HEK293 (cell line): Measurements from ENCODE around the gene OR2T2.

Experiments
- CTCF ChIA-PET: fragments of 350-600 bp; formaldehyde crosslinking; extraction: SDS; loops from one replicate; lab custom pipeline; 2021; ENCODE audit warnings: antibody characterized with exemption; lab: Yijun Ruan, JAX
- POLR2A ChIA-PET: fragments of 300-600 bp; formaldehyde crosslinking; extraction: SDS; loops from one replicate; lab custom pipeline; 2020; ENCODE audit warnings: antibody characterized with exemption, inconsistent platforms; lab: Yijun Ruan, JAX
- H3K27ac ChIP-seq: fragments of 200-500 bp; sonication (Bioruptor generic); 2 replicates; pipeline ENCODE4 v1.5.1; 2014; ENCODE audit warnings: low read depth, low read length, control low read depth, inconsistent platforms; ENCODE audit errors: extremely low read depth
- H3K36me3 ChIP-seq, 2 experiments: fragments of 200-500 bp in 1 of 2; sonication (Bioruptor generic) in 1 of 2; 1 replicate in 1 of 2; 2 replicates in 1 of 2; pipeline ENCODE4 v1.5.1; 2014 to 2017; ENCODE audit warnings: inconsistent platforms in 2 of 2, low read length in 2 of 2; ENCODE audit not compliant: control insufficient read depth in 2 of 2, insufficient read depth in 1 of 2
- H3K4me1 ChIP-seq: fragments of 200-500 bp; sonication (Bioruptor generic); 2 replicates; pipeline ENCODE4 v1.5.1; 2014; ENCODE audit warnings: mild to moderate bottlenecking, low read length, inconsistent platforms; ENCODE audit not compliant: control insufficient read depth, insufficient read depth
- H3K4me3 ChIP-seq: 2 replicates; pipeline ENCODE4 v1.5.1; 2011; ENCODE audit warnings: low read depth, mild to moderate bottlenecking, control low read depth, low read length, moderate library complexity
- H3K9me3 ChIP-seq: fragments of 200-500 bp; sonication (Bioruptor generic); 2 replicates; pipeline ENCODE4 v1.5.1; 2014; ENCODE audit warnings: low read depth, low read length, inconsistent platforms; ENCODE audit not compliant: control insufficient read depth, insufficient read depth
- GLIS1 ChIP-seq: fragments of 450-650 bp; formaldehyde crosslinking; IDR thresholded peaks from 2 replicates; pipeline ENCODE4 v1.5.1; 2016; ENCODE audit warnings: missing biosample characterization, missing genetic modification characterization
- KLF10 ChIP-seq: fragments of 450-650 bp; IDR thresholded peaks from 2 replicates; pipeline ENCODE4 v1.5.1; 2018; ENCODE audit warnings: missing biosample characterization, mild to moderate bottlenecking, missing genetic modification characterization
- SCRT1 ChIP-seq: fragments of 450-650 bp; formaldehyde crosslinking; IDR thresholded peaks from 2 replicates; pipeline ENCODE4 v1.5.1; 2016; ENCODE audit warnings: missing biosample characterization, missing genetic modification characterization, borderline replicate concordance
- ZNF202 ChIP-seq: fragments of 450-650 bp; formaldehyde crosslinking; IDR thresholded peaks from 2 replicates; pipeline ENCODE4 v1.5.1; 2016; ENCODE audit warnings: missing biosample characterization, missing genetic modification characterization, borderline replicate concordance
- ZNF239 ChIP-seq: fragments of 450-650 bp; formaldehyde crosslinking; IDR thresholded peaks from 2 replicates; pipeline ENCODE4 v1.5.1; 2016; ENCODE audit warnings: missing biosample characterization, missing genetic modification characterization
- ZNF24 ChIP-seq: fragments of 450-650 bp; formaldehyde crosslinking; IDR thresholded peaks from 2 replicates; pipeline ENCODE4 v1.5.1; 2016; ENCODE audit warnings: missing biosample characterization, missing genetic modification characterization
- ZNF274 ChIP-seq, 2 experiments: fragments of 200-500 bp in 1 of 2; fragments of 450-650 bp in 1 of 2; sonication (Bioruptor generic) in 1 of 2; formaldehyde crosslinking in 1 of 2; IDR thresholded peaks; 2 replicates each; pipeline versions ENCODE4 v1.5.1 to v1.6.1; 2014 to 2016; ENCODE audit warnings: borderline replicate concordance in 1 of 2, inconsistent platforms in 1 of 2, low read length in 1 of 2, missing biosample characterization in 1 of 2, missing genetic modification characterization in 1 of 2
- ZNF292 ChIP-seq: fragments of 450-650 bp; formaldehyde crosslinking; IDR thresholded peaks from 2 replicates; pipeline ENCODE4 v1.5.1; 2016; ENCODE audit warnings: low read depth, missing biosample characterization, missing genetic modification characterization, borderline replicate concordance
- ZNF37A ChIP-seq: fragments of 450-650 bp; IDR thresholded peaks from 2 replicates; pipeline ENCODE4 v1.5.1; 2018; ENCODE audit warnings: missing biosample characterization, missing genetic modification characterization
- ZNF529 ChIP-seq: fragments of 450-650 bp; formaldehyde crosslinking; IDR thresholded peaks from 2 replicates; pipeline ENCODE4 v1.5.1; 2017; ENCODE audit warnings: missing genetic modification characterization, missing biosample characterization; ENCODE audit not compliant: insufficient replicate concordance
- ZNF561 ChIP-seq: fragments of 450-650 bp; IDR thresholded peaks from 2 replicates; pipeline ENCODE4 v1.5.1; 2018; ENCODE audit warnings: missing biosample characterization, missing genetic modification characterization, borderline replicate concordance
- ZNF621 ChIP-seq: fragments of 450-650 bp; formaldehyde crosslinking; IDR thresholded peaks from 2 replicates; pipeline ENCODE4 v1.5.1; 2017; ENCODE audit warnings: missing biosample characterization, missing genetic modification characterization
- ZNF747 ChIP-seq: fragments of 450-650 bp; formaldehyde crosslinking; IDR thresholded peaks from 2 replicates; pipeline ENCODE4 v1.5.1; 2016; ENCODE audit warnings: missing biosample characterization, missing genetic modification characterization
- ZXDB ChIP-seq: fragments of 450-650 bp; formaldehyde crosslinking; IDR thresholded peaks from 2 replicates; pipeline ENCODE4 v1.5.1; 2016; ENCODE audit warnings: missing biosample characterization, missing genetic modification characterization
- TF ChIP-seq, protein P1 (sequence below): fragments of 450-650 bp; formaldehyde crosslinking; IDR thresholded peaks from 2 replicates; pipeline ENCODE4 v1.5.1; 2016; ENCODE audit warnings: missing biosample characterization, missing genetic modification characterization
- TF ChIP-seq, protein P2 (sequence below): fragments of 450-650 bp; formaldehyde crosslinking; IDR thresholded peaks from 2 replicates; pipeline ENCODE4 v1.5.1; 2016; ENCODE audit warnings: missing biosample characterization, missing genetic modification characterization
- TF ChIP-seq, protein P3 (sequence below): fragments of 450-650 bp; formaldehyde crosslinking; IDR thresholded peaks from 2 replicates; pipeline ENCODE4 v1.5.1; 2017; ENCODE audit warnings: missing biosample characterization, missing genetic modification characterization
- TF ChIP-seq, protein P4 (sequence below): fragments of 450-650 bp; formaldehyde crosslinking; IDR thresholded peaks from 2 replicates; pipeline ENCODE4 v1.5.1; 2016; ENCODE audit warnings: missing biosample characterization, missing genetic modification characterization
- TF ChIP-seq, protein P5 (sequence below): fragments of 450-650 bp; formaldehyde crosslinking; IDR thresholded peaks from 2 replicates; pipeline ENCODE4 v1.5.1; 2016; ENCODE audit warnings: missing biosample characterization, missing genetic modification characterization
- TF ChIP-seq, protein P6 (sequence below): fragments of 450-650 bp; formaldehyde crosslinking; IDR thresholded peaks from 2 replicates; pipeline ENCODE4 v1.5.1; 2017; ENCODE audit warnings: missing biosample characterization, missing genetic modification characterization

Gene OR2T2

DNA sequence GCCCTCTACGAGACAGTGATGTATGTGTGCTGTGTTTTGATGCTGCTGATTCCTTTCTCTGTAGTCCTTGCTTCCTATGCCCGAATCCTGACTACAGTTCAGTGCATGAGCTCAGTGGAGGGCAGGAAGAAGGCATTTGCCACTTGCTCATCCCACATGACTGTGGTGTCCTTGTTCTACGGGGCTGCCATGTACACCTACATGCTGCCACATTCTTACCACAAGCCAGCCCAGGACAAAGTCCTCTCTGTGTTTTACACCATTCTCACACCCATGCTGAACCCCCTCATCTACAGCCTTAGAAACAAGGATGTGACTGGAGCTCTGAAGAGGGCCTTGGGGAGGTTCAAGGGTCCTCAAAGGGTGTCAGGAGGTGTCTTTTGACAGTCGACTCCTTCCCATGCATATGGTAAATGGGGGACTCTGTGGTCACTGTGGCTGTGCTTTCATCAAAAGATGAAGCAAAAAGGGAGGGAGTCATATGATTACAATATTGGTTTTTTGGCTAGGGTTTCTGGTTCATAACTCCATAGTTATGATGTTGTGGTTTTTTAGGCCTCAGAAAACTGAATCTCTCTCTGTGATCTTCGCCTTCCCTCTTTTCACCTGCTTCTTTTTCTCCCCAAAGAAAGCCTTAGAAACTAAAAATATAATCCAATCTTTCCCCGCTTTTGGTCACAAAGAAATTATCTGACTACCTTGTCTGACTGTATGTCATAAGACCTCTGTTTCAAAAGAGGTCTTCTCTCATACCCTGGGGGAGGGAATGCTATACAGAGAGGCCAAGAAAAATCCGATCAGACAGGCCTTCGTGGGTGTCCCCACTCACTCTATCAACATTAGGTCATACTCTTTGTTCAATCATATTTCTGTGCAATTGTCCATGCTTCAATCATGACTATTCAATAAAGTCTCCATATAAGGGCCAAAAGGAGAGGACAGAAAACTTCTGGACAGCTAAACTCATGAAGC lies 38.4 kb upstream of the OR2T2 start (continued):
- TF ChIP-seq, protein P1, sequence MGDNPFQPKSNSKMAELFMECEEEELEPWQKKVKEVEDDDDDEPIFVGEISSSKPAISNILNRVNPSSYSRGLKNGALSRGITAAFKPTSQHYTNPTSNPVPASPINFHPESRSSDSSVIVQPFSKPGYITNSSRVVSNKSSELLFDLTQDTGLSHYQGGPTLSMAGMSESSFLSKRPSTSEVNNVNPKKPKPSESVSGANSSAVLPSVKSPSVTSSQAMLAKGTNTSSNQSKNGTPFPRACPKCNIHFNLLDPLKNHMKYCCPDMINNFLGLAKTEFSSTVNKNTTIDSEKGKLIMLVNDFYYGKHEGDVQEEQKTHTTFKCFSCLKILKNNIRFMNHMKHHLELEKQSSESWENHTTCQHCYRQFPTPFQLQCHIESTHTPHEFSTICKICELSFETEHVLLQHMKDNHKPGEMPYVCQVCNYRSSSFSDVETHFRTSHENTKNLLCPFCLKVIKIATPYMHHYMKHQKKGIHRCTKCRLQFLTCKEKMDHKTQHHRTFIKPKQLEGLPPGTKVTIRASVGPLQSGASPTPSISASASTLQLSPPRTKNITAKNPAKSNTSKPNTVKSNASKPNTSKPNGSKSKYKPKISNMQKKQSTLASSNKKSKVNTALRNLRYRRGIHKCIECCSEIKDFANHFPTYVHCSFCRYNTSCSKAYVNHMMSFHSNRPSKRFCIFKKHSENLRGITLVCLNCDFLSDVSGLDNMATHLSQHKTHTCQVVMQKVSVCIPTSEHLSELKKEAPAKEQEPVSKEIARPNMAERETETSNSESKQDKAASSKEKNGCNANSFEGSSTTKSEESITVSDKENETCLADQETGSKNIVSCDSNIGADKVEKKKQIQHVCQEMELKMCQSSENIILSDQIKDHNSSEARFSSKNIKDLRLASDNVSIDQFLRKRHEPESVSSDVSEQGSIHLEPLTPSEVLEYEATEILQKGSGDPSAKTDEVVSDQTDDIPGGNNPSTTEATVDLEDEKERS: no peak
- TF ChIP-seq, protein P2, sequence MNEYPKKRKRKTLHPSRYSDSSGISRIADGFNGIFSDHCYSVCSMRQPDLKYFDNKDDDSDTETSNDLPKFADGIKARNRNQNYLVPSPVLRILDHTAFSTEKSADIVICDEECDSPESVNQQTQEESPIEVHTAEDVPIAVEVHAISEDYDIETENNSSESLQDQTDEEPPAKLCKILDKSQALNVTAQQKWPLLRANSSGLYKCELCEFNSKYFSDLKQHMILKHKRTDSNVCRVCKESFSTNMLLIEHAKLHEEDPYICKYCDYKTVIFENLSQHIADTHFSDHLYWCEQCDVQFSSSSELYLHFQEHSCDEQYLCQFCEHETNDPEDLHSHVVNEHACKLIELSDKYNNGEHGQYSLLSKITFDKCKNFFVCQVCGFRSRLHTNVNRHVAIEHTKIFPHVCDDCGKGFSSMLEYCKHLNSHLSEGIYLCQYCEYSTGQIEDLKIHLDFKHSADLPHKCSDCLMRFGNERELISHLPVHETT (tag by site-specific recombination): no peak
- TF ChIP-seq, protein P3, sequence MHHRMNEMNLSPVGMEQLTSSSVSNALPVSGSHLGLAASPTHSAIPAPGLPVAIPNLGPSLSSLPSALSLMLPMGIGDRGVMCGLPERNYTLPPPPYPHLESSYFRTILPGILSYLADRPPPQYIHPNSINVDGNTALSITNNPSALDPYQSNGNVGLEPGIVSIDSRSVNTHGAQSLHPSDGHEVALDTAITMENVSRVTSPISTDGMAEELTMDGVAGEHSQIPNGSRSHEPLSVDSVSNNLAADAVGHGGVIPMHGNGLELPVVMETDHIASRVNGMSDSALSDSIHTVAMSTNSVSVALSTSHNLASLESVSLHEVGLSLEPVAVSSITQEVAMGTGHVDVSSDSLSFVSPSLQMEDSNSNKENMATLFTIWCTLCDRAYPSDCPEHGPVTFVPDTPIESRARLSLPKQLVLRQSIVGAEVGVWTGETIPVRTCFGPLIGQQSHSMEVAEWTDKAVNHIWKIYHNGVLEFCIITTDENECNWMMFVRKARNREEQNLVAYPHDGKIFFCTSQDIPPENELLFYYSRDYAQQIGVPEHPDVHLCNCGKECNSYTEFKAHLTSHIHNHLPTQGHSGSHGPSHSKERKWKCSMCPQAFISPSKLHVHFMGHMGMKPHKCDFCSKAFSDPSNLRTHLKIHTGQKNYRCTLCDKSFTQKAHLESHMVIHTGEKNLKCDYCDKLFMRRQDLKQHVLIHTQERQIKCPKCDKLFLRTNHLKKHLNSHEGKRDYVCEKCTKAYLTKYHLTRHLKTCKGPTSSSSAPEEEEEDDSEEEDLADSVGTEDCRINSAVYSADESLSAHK (tag by site-specific recombination): no peak

DNA sequence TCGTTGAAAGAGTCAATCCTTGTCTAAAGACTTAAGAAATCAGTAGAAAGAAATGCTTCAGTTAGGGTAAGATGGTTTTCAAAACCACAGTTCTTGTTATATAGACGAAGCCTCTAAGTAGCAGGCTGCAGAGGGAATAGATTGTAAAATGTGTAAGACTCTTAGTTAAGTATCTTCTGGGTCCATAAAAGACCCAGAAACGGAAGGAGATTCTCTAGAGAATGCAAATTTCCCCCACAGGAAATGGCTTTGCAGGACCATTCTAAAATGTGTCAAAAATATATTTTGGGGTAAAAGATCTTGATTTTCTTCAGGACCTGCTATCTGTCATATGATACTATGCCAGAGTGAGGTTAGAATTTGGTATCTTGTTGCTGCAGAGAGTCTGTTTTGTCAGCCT lies 29.2 kb upstream of the OR2T2 start:
- ChIA-PET CTCF (no interaction called here), POLR2A (no interaction called here)
- H3K27ac ChIP-seq: no peak overlapping the region
- no peaks in the 10 kb centered on the region for H3K36me3 ChIP-seq
- no peaks in the 10 kb centered on the region for H3K4me1 ChIP-seq
- no peaks in the 10 kb centered on the region for H3K9me3 ChIP-seq
- no peak overlapping the region for H3K4me3 ChIP-seq
- no peak for TF ChIP-seq ZNF561 (tag by site-specific recombination)
- no peak for TF ChIP-seq ZNF274 (IDR thresholded peaks at IDR 0.05; ENCODE audit: low read length)
- TF ChIP-seq ZNF274 (tag by site-specific recombination; IDR thresholded peaks at IDR 0.05; ENCODE audit: borderline replicate concordance): no peak
- TF ChIP-seq ZNF24: no peak
- no peak for TF ChIP-seq KLF10 (tag by site-specific recombination)
- TF ChIP-seq SCRT1: no peak
- TF ChIP-seq GLIS1 (tag by site-specific recombination): no peak
- TF ChIP-seq ZNF529 (tag by site-specific recombination): no peak
- TF ChIP-seq, protein P4, sequence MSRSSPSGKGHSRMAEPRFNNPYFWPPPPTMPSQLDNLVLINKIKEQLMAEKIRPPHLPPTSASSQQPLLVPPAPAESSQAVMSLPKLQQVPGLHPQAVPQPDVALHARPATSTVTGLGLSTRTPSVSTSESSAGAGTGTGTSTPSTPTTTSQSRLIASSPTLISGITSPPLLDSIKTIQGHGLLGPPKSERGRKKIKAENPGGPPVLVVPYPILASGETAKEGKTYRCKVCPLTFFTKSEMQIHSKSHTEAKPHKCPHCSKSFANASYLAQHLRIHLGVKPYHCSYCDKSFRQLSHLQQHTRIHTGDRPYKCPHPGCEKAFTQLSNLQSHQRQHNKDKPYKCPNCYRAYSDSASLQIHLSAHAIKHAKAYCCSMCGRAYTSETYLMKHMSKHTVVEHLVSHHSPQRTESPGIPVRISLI (tag by site-specific recombination): no peak
- TF ChIP-seq ZNF747: no peak
- no peak for TF ChIP-seq ZXDB (tag by site-specific recombination)
- TF ChIP-seq, protein P5, sequence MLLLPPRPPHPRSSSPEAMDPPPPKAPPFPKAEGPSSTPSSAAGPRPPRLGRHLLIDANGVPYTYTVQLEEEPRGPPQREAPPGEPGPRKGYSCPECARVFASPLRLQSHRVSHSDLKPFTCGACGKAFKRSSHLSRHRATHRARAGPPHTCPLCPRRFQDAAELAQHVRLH (tag by site-specific recombination): no peak
- no peak for TF ChIP-seq ZNF37A (tag by site-specific recombination)
- no peak for TF ChIP-seq ZNF621 (tag by site-specific recombination)
- TF ChIP-seq ZNF239 (tag by site-specific recombination): no peak
- no peak for TF ChIP-seq ZNF292 (tag by site-specific recombination)
- TF ChIP-seq, protein P6, sequence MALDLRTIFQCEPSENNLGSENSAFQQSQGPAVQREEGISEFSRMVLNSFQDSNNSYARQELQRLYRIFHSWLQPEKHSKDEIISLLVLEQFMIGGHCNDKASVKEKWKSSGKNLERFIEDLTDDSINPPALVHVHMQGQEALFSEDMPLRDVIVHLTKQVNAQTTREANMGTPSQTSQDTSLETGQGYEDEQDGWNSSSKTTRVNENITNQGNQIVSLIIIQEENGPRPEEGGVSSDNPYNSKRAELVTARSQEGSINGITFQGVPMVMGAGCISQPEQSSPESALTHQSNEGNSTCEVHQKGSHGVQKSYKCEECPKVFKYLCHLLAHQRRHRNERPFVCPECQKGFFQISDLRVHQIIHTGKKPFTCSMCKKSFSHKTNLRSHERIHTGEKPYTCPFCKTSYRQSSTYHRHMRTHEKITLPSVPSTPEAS (tag by site-specific recombination): no peak
- TF ChIP-seq ZNF202 (tag by site-specific recombination): no peak
